ENCODE results near the gene SPIN1.

Gene SPIN1

DNA sequence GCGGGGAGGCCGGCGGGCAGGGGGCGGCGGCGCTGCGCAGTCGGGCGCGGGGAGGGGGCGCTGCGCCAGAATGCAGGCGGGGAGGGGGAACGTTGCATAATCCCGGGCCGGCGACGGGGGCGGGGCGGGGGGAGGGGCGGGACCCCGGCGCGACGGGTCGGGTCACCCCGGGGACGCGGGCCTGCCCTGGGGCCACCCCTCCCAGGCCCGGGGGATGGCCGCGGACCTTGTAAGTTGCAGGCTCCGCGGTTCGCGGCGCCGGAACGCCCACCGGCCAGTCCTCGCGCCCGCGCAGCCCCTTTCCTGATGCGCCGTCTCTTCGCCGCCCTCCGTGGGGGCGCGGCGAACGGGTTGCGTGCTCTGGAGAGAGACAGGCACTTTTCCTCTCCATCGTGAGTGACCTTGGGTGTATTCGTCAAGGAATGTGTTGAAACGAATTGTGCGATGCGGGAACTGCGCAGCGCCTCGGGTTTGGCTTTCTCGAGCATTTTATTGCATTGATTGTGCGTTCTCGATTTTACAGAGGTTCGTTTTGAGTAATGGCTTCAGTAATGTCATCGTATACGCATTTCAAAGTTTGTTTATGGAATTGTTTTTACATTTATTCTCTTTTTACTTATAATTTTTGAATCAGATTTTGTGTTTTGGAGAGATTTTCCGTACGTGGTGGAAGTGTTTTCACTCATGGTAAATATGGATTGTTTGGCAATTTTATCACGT lies 802 bp downstream of the SPIN1 start:
- peak; percentile 77 for DNase-seq (ENCODE audit: low spot score)

DNA sequence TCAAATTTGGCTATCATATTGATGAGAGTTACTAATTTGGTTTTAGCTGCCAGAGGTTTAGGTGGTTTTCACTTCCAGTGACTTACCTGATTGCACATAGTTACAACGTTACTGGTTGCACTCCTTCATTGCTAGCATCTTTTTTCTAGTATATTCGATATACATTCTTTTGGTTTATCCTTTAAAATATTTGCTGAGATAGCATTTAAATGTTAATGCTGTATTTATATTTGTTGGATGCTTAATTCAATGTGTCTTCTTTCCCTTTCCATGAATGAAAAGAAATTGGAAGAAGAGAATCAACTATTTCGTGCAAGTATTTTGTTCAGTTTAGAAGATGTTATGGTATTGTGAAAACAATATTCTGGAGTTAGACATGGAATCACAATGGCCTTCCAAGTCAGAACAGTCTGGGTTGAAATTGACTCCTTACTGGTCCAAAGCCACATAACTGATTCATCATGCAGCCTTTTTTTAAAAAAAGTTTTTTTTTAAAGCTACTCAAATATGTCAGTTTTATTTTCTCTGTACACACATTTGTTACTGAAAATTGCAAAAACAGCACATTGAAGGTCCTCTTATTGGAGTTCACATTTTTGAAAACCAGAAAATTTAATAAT lies 2.2 kb downstream of the SPIN1 start:
- DNase-seq (ENCODE audit: low spot score), result no peak

DNA sequence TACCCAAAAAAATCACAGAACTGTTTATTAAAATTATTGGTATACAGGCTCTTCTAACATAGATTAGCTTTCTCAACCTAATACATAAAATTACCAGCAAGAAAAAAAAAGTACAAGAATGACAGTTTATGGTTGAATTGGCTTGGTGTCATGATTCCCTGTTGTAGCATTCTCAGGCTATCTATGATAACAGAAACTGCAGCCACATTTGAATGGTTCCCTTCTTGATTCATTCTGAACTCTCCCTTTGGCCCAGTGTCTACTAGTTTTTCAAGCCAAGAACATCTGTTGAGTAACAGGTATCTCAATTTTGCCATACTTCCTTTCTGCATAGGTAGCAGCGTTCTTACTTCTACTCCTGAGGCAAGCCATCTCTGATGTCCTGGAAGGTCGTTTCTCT lies 3.0 kb downstream of the SPIN1 start:
- DNase-seq (ENCODE audit: low spot score), result no peak

DNA sequence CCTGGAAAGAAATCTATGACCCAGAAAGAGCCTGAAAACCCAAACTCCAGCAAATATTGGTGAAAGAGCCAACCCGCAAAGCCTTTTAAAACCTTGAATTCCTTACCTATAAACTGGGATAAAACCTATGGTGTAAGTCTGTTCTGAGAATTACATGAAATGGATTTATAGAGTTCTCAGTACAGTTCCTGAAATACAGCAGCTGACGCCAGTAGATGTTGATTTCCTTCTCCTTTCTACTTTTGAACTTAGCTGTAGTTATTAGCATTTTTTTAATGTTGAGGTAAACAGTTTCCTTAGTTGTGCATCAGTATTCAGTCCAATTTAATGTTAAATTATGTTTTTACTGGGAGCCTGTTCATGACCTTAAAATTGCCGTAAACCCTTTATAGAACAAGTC lies 3.7 kb downstream of the SPIN1 start:
- no peak for DNase-seq (ENCODE audit: low spot score)

DNA sequence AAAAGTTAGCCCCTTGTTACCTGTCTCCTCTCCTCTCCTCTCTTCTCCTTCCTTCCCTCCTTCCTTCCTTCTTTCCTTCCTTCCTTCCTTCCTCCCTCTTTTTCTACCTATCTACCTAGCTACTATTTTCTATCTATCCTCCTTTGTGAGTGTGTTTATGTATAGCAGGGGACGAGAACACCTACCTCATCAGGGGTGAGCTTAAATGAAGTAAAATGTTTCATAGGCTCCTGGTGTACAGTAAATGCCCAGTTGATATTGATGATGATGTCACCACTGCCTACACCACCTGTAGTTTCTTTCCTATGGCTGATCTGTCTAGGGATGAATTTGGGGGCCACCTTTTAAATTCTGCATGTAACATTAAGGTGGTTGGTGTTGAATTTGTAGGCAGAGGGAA lies 4.3 kb downstream of the SPIN1 start:
- DNase-seq (ENCODE audit: low spot score), result no peak

DNA sequence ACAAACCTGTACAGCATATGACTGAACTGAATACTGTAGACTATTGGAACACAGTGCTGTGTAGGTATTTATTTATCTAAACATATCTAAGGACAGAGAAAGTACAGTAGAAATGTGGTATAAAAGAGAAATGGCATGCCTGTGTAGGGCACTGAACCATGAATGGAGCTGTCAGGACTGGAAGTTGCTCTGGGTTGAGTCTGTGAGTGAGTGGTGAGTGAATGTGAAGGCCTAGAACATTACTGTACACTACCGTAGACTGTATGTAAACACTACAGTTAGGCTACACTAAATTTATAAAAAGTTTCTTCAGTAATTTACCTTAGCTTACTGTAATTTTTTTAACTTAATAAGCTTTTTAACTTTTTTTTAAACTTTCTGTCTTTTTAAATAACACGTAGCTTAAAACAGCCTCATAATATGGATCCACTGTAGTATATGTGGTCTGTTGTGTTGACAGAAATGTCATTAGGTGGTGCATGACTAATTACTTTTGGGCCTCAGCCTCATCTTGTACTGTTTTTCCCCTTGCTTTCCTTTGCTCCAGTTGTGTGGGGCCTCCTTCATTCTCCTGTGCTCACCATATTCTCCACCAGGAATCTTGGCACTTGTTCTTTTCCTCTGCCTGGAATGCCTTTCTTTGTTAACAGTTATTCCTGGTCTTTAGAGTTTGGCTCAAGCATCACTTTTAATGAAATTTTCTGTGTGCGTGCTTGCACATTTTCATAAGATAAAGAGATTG lies 8.8 kb downstream of the SPIN1 start:
- peak; percentile 64 for DNase-seq (ENCODE audit: low spot score)

DNA sequence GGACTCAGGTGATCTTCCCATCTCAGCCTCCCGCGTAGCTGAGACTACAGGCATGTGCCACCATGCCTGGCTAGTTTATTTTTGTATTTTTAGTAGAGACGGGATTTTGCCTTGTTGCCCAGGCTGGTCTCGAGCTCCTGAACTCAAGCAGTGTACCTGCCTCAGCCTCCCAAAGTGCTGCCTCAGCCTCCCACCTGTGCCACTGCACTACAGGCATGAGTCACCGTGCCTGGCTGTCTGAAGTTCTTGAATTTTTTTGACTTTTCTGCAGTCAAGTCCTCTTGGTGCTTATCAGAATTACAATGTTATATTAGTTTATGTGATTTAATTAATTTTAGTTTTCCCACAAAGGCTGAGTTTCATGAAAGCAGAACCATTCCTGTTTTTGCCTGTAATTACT lies 9.8 kb downstream of the SPIN1 start:
- DNase-seq (ENCODE audit: low spot score), result no peak

DNA sequence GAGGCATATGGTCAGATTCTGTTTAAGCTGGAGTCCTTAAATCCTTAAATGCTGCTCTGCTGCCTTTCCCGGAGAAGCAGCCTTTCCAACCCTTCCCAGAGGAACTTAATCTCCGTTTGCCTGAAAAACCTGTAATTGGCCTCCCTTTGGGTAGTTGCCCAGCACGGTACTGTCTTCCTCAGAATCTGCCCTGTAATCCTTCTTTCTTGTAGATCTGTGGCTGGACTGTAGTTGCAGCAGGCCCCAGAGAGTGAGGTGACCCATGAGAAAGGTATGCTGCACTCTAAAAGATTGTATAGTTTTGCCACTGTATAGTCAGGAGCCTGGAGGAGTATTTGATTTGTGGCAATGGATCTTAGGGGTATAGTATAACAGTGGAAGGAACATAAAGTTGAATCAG lies 11.7 kb downstream of the SPIN1 start:
- peak; percentile 66 for DNase-seq (ENCODE audit: low spot score)

DNA sequence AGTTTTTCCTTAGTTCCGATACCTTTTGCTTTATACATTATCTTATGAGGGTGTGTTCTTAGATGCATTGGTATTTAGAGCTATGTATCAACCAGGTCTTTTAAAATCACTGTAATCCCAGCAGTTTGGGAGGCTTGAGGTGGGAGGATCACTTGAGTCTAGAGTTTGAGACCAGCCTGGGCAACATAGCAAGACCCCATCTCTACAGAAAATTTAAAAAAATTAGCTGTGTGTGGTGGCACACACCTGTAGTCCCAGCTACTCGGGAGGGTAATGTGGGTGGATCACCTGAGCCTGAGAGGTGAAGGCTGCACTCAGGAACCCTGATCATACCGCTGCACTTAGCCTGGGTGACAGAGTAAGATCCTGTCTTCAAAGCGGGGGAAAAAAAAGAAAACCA lies 15.1 kb downstream of the SPIN1 start:
- no peak for DNase-seq (ENCODE audit: low spot score)

DNA sequence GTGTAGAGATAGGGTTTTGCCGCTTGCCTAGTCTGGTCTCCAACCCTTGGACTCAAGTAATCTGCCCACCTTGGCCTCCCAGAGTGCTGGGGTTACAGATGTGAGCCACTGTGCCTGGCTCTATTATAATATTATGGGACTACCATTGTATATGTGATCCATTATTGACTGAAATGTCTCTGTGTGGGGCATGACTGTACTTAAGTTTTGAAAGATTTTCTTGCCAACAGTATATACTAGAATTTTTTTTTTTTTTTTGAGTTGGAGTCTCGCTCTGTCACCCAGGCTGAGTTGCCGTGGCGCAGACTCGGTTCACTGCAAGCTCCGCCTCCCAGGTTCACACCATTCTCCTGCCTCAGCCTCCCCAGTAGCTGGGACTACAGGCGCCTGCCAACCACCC lies 17.8 kb downstream of the SPIN1 start:
- DNase-seq (ENCODE audit: low spot score), result peak; percentile 36

DNA sequence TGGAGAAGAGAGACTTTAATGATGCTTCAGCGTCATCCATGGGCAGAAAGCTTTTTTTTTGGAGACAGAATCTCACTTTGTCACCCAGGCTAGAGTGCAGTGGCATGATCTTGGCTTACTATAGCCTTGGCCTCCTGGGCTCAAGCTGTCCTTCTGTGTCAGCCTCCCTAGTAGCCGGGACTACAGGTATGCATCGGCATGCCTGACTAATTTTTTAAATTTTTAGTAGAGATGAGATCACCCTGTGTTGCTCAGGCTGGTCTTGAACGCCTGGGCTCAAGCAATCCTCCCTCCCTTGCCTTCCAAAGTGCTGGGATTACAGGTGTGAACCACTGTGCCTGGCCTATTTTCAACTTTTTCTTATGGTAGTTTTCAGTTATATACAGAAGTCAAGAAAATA lies 23.2 kb downstream of the SPIN1 start:
- DNase-seq (ENCODE audit: low spot score), result peak; percentile 53

DNA sequence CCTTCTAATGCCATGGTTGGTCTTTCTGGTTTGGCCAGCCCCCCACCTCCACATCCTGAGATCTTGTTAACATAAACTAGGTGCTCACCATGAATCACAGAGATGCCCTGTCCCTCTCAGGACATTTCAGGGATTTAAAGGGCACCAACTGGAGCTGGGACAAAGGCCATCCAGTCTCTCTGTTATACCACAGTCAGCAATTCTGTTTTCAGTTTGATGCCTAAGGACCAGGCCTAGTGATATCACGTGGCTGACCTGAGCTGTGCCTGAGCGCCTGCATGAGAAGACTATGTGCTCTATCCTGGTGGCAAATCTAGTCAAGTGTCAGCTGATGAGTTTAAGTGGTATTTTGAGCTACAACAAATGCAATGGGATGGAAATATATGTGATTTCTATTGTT lies 26.1 kb downstream of the SPIN1 start:
- no peak for DNase-seq (ENCODE audit: low spot score)

DNA sequence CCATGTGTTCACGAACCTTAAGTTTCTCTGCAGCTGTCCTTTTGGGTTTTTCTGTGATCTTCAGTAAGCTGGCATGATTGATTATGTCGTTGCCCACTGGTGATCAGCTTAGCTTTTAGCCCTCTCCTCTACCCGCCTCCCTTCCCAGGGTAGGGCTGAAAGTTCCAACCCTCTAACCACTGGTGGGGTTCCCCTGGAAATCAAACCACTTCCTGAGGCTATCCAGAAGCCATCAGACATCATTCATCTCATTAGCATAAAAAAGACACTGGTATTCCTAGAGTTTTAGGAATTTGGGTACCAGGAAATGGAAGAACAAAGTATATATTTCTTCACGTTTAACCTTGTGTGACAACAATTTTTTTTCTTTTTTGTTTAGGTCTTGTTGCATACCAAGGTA lies 29.8 kb downstream of the SPIN1 start:
- peak; percentile 39 for DNase-seq (ENCODE audit: low spot score)

DNA sequence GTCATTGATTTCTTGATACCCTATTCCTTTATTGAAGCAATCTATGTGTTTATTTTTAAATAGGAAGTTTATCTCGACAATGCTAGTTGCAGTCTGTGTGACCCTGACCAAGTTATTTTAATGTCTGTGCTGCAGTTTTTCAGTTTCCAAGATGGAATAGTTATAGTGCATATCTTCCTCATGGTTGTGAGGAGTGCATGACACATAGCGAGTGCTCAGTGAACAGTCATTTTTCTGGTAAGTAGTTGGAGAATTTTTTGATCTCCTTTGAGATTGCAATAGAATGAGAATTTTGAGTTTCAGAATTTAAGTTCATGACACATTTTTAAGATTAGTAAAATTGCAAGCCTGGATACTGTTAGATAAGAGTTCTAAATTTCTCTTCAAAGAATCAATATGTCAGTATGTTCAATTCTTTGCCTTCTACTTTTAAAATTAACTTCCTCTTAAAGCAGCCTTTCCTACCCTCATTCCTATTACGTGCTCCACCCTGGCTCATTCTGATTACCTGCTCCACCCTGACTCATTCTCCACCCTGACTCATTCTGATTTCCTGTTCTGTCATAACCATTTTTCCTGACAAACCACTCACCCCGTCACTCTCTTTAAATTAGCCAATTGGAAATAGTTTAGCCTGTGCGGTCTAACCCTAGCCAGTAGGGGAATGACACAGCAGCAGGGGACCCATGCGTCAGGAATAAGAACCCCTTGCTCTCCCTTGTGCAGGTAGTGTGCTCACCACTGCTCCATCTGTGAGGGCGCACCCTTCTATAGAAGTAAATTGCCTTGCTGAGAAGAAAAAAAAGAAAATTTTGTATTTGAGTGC lies 30.7 kb downstream of the SPIN1 start:
- DNase-seq (ENCODE audit: low spot score), result peak; percentile 78

DNA sequence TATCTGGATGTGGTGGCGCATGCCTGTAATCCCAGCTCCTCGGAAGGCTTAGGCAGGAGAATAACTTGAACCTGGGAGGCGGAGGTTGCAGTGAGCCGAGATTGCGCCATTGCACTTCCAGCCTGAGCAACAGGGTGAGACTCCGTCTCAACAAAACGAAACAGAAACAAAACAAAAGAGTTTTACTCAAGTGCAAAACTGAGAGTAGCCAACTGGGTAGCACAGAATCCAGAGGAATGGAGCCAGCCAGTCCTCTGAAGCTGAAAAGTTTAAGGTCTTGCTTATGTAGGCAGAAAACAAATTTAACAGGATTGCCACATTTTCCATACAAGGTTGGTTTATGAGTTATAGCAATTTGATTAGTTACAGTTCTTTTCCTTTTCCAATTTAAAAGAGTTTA lies 32.0 kb downstream of the SPIN1 start:
- DNase-seq (ENCODE audit: low spot score), result no peak

DNA sequence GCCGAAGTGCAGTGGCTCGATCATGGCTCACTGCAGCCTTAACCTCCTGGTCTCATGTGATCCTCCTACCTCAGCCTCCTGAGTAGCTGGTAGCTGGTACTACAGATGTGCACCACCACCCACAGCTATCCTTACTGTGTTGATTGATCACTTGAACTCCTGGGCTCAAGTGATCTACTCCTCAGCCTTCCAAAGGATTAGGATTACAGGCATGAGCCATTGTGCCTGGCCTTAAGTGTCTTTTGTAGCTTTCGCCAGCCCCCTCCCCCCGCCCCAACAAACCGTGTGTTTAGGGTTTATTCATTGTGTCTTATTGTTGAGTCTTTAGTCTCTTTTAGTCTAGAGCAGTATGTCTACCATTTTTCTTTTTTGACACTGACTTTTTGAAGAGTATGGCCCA lies 33.1 kb downstream of the SPIN1 start:
- DNase-seq (ENCODE audit: low spot score), result no peak

DNA sequence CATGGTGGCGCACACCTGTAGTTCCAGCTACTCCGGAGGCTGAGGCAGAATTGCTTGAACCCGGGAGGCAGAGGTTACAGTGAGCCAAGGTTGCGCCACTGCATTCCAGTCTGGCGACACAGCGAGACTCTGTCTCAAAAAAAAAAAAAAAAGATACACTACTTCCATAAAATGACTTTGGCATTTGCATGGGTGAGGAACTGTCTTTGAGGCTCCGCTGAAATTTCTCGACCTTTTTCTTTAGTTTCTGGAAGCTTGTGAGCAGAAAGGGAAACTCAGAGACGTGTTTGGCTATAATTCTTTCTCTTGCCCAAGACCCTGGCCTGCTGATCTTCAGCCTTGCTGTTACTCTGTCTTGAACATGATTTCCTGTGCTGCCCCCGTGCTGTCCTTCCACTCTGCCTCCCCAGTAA lies 37.3 kb downstream of the SPIN1 start:
- peak; percentile 15 for DNase-seq (ENCODE audit: low spot score)

DNA sequence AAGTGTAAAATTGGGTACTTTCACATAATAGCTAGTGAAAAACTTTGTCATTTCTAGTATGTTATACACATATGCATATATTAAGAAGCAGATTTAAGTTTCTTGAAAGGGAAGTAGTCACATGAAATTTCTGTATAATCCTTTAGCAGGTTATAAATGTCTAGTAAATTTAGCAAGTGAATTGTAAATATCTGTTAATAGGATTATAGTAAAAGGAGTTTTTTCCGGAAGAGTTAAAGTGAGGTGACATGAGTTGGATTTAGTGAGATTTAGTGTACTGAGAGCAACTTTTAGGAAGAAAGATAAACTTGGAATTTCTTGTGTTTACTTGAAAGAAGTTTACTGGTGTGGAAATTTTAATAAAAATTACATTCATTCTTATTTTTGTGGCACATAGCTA lies 38.4 kb downstream of the SPIN1 start:
- no peak for DNase-seq (ENCODE audit: low spot score)

DNA sequence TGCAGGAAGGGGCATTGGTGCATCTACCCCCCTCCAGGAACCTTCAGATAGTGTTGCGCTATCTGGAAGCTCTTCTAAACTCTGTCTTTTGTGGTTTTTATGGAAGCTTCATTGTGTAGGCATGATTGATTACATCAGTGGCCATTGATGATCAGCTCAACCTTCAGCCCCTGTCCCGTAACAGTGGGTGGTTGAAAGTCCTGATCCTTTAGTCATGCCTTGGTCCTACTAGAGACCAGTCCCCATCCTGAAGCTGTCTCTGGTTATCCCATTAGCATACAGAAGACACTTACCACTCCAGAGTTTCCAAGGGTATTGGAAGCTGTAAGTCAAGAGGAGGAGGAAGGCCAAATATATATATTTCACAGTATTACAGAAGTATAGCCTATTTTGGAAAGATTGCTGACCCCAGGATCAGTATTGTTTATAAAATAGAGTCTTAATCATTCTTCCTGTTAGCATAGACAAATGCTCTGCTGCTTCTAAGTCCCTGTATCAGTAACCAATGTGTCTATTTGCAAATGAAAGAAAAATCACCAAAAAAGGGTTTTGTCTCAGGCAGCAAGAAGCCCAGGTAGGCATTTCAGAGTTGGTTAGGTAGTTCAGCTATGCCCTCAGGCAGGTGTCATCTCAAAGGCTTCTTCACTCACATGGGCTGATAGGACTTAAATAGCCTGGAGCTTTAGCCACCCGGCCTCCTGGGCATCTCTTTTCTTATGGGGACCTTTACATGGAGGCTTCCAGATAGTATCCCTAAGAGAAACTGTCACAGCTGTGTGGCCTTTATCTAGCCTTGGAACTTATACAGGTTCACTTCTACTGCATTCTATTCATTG lies 41.6 kb downstream of the SPIN1 start:
- no peak for DNase-seq (ENCODE audit: low spot score)

DNA sequence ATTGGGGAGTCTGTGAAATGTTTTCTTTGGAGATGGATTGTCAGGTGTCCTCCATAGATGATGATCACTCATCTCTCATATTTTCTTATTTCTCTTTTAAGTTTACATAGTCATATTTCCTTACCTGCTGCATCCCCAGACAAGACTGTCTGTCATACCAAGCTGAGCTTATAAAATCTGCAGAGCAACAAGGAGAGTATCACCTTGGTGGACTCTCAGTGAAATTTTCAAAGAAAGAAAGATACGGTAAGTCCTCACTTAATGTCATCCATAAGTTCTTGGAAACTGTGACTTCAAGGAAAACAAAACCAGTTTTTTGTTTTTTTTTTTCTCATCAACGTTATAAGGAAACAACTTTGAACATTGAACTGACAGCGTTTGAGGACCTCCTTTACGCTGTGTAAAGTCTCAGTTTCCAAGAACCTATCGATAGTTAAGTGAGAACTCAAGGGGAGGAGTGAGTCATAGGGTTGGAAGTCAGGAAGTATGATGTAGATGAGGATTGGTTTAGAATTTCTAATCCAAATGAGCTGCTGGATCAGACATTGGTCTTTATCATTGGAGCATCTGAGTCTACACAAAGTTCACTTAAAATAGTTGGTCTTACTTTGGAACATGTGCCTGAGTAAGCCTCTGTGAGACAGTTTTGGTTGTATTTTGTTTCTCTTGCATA lies 45.5 kb downstream of the SPIN1 start:
- peak; percentile 64 for DNase-seq (ENCODE audit: low spot score)

DNA sequence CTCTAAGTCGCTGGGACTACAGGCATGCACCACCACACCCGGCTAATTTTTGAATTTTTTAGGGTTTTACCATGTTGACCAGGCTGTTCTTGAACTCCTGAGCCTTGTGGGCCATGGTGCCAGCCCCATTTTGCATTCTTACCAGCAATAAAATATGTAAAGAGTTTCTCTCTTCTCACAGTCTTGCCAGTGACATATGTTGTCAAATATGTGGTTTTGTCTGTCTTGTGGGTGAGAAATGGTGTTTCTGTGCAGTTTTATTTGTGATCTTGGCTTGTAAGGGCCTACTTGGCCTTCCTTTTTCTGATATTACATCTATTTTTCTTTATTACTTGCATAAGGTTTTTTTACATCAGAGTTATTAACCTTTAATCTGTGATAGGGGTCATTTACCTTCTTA lies 47.1 kb downstream of the SPIN1 start:
- DNase-seq (ENCODE audit: low spot score), result no peak

All from kidney tubule cell (primary cell).